Measurements from ENCODE around the gene PKM. TPM values are rescaled to one million over a fixed set of nuclear protein-coding genes. Genes with fewer than 3 reads are reported as not detected.

Gene PKM
- total and polyA plus RNA-seq, 2 experiments from 2014 or later = 1,894 to 2,578 TPM

DNA sequence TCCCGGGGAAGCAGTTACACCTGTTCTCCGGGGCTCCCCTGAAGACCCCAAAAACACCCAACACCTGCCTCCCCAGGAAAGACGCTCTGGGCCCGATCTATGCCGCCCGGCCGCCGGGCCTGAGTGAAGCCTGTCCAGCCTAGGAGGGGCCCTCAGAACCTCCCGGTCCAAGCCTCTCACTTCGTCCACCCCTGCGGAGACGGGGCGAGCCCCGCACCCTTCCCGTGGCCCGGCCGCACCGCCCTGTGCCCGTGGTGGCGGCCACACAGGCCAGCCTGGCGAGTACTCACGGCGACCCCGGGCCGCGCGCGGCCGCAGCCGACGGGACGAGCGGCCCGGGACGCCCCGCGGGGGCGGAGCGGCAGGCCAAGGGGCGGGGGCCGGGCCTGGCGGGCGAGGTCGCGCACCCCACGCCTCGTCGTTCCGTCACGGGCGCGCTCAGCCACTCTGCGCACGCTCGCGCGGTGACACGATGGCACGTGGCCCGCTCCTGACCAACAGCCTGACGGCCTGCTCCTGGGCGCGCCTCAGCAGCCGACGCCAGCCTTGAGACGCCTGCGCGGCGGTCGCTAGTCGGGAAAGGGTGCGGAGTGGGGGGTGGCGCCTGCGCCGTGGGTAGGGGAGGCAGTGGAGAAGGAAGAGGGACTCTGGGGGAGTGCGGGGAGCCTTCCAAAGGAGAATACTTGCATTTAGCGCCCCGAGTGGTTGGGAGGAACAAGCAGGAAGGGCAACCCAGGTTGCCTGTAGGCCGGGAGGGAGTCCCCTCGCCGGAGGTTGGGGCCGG, 41.4 kb upstream of the PKM start, which contains the start of gene PARP6:
PARP6 (minus strand) TSS at position 342 of the 784 bp plus-strand sequence. CDS start 5,077 bp downstream, outside the sequence.
- no peaks in the 10 kb centered on the region for H3K27me3 ChIP-seq
- peaks cover 15% of the 10 kb centered on the region for H3K36me3 ChIP-seq
- TF ChIP-seq, protein P1, sequence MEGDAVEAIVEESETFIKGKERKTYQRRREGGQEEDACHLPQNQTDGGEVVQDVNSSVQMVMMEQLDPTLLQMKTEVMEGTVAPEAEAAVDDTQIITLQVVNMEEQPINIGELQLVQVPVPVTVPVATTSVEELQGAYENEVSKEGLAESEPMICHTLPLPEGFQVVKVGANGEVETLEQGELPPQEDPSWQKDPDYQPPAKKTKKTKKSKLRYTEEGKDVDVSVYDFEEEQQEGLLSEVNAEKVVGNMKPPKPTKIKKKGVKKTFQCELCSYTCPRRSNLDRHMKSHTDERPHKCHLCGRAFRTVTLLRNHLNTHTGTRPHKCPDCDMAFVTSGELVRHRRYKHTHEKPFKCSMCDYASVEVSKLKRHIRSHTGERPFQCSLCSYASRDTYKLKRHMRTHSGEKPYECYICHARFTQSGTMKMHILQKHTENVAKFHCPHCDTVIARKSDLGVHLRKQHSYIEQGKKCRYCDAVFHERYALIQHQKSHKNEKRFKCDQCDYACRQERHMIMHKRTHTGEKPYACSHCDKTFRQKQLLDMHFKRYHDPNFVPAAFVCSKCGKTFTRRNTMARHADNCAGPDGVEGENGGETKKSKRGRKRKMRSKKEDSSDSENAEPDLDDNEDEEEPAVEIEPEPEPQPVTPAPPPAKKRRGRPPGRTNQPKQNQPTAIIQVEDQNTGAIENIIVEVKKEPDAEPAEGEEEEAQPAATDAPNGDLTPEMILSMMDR (IDR thresholded peaks at IDR 0.05; ENCODE audit: low read depth, low read length) = peak; percentile 62
- H3K27ac ChIP-seq = peak within 1 kb of the TSS; percentile 94
- no peaks in the 10 kb centered on the region for H3K9me3 ChIP-seq (ENCODE audit: low read depth)
- DNase-seq (ENCODE audit: low read depth in 1 of 2, low spot score in 1 of 2) = peak; percentile 98 to 99
- peaks cover 18% of the 10 kb centered on the region for H3K4me1 ChIP-seq (ENCODE audit: low read depth)
- H3K4me3 ChIP-seq = peak within 1 kb of the TSS; percentile 100

DNA sequence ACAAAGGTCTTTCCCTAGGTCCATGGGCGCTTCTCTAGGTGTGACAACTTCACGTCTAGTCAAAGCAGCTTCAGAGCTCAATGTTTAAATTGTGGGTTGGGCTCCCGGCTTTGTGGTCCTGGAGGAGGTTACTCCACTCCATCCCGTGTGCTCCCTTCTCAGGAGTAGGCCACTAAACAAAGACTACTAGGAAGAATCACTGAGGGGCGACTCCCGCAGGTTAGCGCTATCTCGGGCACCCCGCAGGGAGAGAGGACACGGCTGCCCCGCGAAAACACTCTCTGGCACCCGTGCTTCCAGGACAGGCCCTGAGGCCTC, 40.9 kb upstream of the PKM start:
- H3K36me3 ChIP-seq = peaks cover 21% of the 10 kb centered on the region
- TF ChIP-seq, protein P1 (IDR thresholded peaks at IDR 0.05; ENCODE audit: low read depth, low read length) = no peak
- H3K27ac ChIP-seq = peak overlapping the region; percentile 94
- DNase-seq (ENCODE audit: low read depth in 1 of 2, low spot score in 1 of 2) = peak; percentile 21
- H3K4me3 ChIP-seq = peak overlapping the region; percentile 100
- H3K27me3 ChIP-seq = no peaks in the 10 kb centered on the region
- H3K9me3 ChIP-seq (ENCODE audit: low read depth) = no peaks in the 10 kb centered on the region
- H3K4me1 ChIP-seq (ENCODE audit: low read depth) = peaks cover 18% of the 10 kb centered on the region

DNA sequence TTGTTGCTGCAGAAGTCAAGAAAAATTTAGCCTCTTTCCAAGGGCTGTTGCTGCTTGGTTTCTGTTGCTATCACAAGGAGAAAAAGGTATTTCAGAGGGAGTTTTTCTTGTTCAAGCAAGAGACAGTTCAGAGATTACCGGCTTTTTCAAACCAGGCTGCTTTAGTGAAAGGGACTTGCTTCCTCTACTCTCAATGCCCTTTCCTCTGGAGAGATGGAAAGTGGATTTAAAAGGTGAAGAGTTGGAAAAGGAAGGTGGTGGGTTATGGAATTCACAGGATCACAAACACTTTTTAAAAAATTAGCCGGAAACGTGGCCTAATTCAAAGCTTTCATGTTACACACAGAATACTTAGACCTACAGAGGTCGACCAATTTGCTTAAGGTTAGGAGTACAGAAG, 40.2 kb upstream of the PKM start:
- peaks cover 18% of the 10 kb centered on the region for H3K4me1 ChIP-seq (ENCODE audit: low read depth)
- TF ChIP-seq, protein P1 (IDR thresholded peaks at IDR 0.05; ENCODE audit: low read depth, low read length) = no peak
- H3K27ac ChIP-seq = peak overlapping the region; percentile 94
- DNase-seq (ENCODE audit: low read depth in 1 of 2, low spot score in 1 of 2) = no peak
- H3K4me3 ChIP-seq = peak overlapping the region; percentile 100
- no peaks in the 10 kb centered on the region for H3K9me3 ChIP-seq (ENCODE audit: low read depth)
- H3K36me3 ChIP-seq = peaks cover 27% of the 10 kb centered on the region
- no peaks in the 10 kb centered on the region for H3K27me3 ChIP-seq

DNA sequence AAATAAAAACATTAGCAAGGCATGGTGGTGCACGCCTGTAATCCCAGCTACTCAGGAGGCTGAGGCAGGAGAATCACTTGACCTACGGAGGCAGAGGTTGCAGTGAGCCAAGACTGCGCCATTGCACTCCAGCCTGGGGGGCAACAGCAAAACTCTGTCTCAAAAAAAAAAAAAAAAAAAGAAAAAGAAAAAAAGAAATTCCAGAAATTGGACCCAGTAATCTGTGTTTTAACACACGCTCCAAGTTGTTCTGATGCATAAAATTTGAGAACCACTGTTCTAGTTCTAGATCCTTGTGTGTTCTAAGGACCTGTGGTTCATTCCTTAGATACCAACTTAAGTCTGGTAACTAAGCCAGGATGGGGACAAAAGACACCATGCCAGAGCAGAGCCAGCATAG, 38.7 kb upstream of the PKM start:
- no peak overlapping the region for H3K4me3 ChIP-seq
- no peak overlapping the region for H3K27ac ChIP-seq
- H3K27me3 ChIP-seq = no peaks in the 10 kb centered on the region
- TF ChIP-seq, protein P1 (IDR thresholded peaks at IDR 0.05; ENCODE audit: low read depth, low read length) = no peak
- DNase-seq (ENCODE audit: low read depth in 1 of 2, low spot score in 1 of 2) = no peak
- H3K4me1 ChIP-seq (ENCODE audit: low read depth) = peaks cover 18% of the 10 kb centered on the region
- no peaks in the 10 kb centered on the region for H3K9me3 ChIP-seq (ENCODE audit: low read depth)
- H3K36me3 ChIP-seq = peaks cover 41% of the 10 kb centered on the region

DNA sequence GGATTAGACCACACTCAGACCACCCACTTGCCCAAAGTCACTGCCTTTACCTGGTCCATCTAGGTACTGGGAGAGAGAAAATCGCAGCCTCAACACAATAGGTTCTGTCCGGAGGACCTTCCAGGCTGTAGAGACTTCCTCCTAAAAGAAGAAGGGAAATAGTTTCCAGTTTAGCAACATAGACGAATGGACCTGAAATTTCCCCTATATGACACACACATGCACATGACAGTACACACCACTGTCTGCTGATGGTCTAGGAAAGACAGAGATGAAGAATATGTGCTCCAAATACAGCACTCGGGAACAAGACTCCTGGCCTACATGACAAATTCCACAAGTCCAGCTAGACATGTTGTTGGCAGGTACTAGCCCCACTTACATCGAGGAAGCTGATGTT, 34.0 kb upstream of the PKM start:
- Histone ChIP-seq H3K4me3 (no peak overlapping the region), H3K36me3 (peaks cover 70% of the 10 kb centered on the region), H3K9me3 (ENCODE audit: low read depth) (no peaks in the 10 kb centered on the region), H3K27me3 (no peaks in the 10 kb centered on the region), H3K4me1 (ENCODE audit: low read depth) (no peaks in the 10 kb centered on the region), H3K27ac (no peak overlapping the region)
- DNase-seq (ENCODE audit: low read depth in 1 of 2, low spot score in 1 of 2) = no peak
- TF ChIP-seq, protein P1 (IDR thresholded peaks at IDR 0.05; ENCODE audit: low read depth, low read length) = no peak
